ENCODE data around the gene TNS3.

Gene TNS3

GRCh38 chr7:47368190-47368812 lies 213.6 kb downstream of the TNS3 start:
- no peak for DNase-seq (ENCODE audit: low read depth)

- DNase-seq (ENCODE audit: low read depth): no peak
Measured at GRCh38 chr7:47367369-47367768, 214.5 kb downstream of the TNS3 start.

GRCh38 chr7:47366960-47367359 lies 215.0 kb downstream of the TNS3 start:
- DNase-seq (ENCODE audit: low read depth): no peak

GRCh38 chr7:47366211-47366610 lies 215.7 kb downstream of the TNS3 start:
- no peak for DNase-seq (ENCODE audit: low read depth)

GRCh38 chr7:47362984-47363383 lies 218.9 kb downstream of the TNS3 start:
- DNase-seq (ENCODE audit: low read depth): no peak

- no peak for DNase-seq (ENCODE audit: low read depth)
Measured at GRCh38 chr7:47361746-47362215, 220.1 kb downstream of the TNS3 start.

- DNase-seq (ENCODE audit: low read depth): no peak
Measured at GRCh38 chr7:47361236-47361635, 220.7 kb downstream of the TNS3 start.

GRCh38 chr7:47360301-47360900 lies 221.5 kb downstream of the TNS3 start:
- DNase-seq (ENCODE audit: low read depth): no peak

GRCh38 chr7:47358944-47359588 lies 222.8 kb downstream of the TNS3 start:
- DNase-seq (ENCODE audit: low read depth): no peak

GRCh38 chr7:47358357-47358756 lies 223.6 kb downstream of the TNS3 start:
- DNase-seq (ENCODE audit: low read depth): no peak

- no peak for DNase-seq (ENCODE audit: low read depth)
Measured at GRCh38 chr7:47357863-47358262, 224.0 kb downstream of the TNS3 start.

GRCh38 chr7:47357361-47357760 lies 224.6 kb downstream of the TNS3 start:
- no peak for DNase-seq (ENCODE audit: low read depth)

GRCh38 chr7:47356261-47356660 lies 225.7 kb downstream of the TNS3 start:
- DNase-seq (ENCODE audit: low read depth): no peak

- DNase-seq (ENCODE audit: low read depth): no peak
Measured at GRCh38 chr7:47355684-47356083, 226.2 kb downstream of the TNS3 start.

- no peak for DNase-seq (ENCODE audit: low read depth)
Measured at GRCh38 chr7:47354831-47355541, 226.9 kb downstream of the TNS3 start.

GRCh38 chr7:47354071-47354470 lies 227.8 kb downstream of the TNS3 start:
- DNase-seq (ENCODE audit: low read depth): no peak

GRCh38 chr7:47352394-47352968 lies 229.4 kb downstream of the TNS3 start:
- DNase-seq (ENCODE audit: low read depth): no peak

- DNase-seq (ENCODE audit: low read depth): no peak
Measured at GRCh38 chr7:47351233-47352154, 230.4 kb downstream of the TNS3 start.

- DNase-seq (ENCODE audit: low read depth): no peak
Measured at GRCh38 chr7:47350425-47350824, 231.5 kb downstream of the TNS3 start.

- no peak for DNase-seq (ENCODE audit: low read depth)
Measured at GRCh38 chr7:47349401-47349800, 232.5 kb downstream of the TNS3 start.

GRCh38 chr7:47347816-47348385 lies 234.0 kb downstream of the TNS3 start:
- no peak for DNase-seq (ENCODE audit: low read depth)

Measured in stimulated activated CD4-positive, alpha-beta T cell treated with anti-CD3 and anti-CD28 coated beads, Interleukin-2, amount 100 ng/mL, for 4 hours (primary cell).